Measurements from ENCODE around the gene GRIK4.

GRIK4 gene

DNA sequence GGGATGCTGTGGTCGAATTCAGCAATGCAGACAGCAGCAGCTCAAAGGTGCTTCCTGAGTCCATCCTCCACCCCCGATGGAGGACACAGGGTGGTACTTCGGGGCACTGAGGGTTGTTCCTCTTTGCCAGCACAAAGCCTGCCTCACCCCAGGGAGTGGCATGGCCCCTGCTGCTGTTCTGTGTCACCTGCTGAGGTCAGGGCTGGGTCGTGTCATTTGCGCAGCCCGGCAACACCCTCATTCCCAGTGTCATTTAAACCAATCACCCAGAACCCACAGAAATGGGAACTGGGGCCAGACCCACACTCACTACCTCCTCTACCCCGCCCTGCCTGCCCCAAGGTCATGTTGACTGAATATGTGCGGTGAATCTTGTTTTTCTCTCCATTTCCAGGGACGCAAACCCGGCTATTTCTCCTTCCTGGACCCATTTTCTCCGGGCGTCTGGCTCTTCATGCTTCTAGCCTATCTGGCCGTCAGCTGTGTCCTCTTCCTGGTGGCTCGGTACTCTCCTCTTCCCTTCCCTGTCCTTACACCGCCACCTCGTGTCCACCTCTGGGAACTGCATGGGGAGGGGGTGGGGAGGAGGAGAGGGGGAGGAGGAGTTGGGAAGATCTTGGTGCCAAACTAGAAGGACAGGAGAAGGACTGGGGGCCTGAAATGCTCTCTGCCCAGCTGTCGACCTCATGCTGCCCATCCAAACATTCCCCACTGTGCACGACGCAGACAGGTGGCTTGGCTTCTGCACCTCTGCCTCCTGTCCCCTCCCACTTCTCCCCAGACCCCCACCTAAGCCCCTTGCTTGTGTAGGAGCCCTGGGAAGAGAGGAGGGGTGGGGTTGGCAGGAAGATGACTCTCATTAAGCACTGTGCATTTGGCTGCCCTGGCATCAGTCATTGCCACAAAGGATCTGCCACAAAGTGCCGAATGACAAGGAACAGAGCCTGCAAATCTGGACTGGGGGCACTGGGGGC lies 441.2 kb downstream of the GRIK4 start:
- TF ChIP-seq, protein P1, sequence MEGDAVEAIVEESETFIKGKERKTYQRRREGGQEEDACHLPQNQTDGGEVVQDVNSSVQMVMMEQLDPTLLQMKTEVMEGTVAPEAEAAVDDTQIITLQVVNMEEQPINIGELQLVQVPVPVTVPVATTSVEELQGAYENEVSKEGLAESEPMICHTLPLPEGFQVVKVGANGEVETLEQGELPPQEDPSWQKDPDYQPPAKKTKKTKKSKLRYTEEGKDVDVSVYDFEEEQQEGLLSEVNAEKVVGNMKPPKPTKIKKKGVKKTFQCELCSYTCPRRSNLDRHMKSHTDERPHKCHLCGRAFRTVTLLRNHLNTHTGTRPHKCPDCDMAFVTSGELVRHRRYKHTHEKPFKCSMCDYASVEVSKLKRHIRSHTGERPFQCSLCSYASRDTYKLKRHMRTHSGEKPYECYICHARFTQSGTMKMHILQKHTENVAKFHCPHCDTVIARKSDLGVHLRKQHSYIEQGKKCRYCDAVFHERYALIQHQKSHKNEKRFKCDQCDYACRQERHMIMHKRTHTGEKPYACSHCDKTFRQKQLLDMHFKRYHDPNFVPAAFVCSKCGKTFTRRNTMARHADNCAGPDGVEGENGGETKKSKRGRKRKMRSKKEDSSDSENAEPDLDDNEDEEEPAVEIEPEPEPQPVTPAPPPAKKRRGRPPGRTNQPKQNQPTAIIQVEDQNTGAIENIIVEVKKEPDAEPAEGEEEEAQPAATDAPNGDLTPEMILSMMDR (IDR thresholded peaks at IDR 0.05; ENCODE audit: insufficient read depth, low read depth, low read length, missing control alignments): peak; percentile 76
- H3K4me3 ChIP-seq (ENCODE audit: low read length): no peak overlapping the region
- DNase-seq (ENCODE audit: low read depth): peak; percentile 70

DNA sequence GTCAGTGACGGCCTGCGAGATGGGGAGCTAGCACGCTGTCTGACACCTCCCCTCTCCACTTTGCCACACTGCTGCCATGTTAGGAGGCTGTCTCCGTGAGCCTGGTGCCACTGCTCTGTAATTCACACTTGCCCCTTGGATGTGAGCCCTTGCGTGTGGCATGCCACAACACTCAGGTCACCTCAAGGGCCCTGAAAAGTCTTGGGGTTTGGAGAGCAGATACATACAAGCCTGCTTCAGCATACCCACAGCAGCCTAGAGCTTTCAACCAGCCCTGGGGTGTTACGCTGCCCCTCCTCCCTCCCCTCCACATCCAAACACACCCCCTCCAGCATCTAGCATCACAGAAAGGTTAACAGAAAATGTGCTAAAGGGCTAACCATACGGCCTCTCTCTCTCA lies 442.8 kb downstream of the GRIK4 start:
- TF ChIP-seq, protein P1 (IDR thresholded peaks at IDR 0.05; ENCODE audit: insufficient read depth, low read depth, low read length, missing control alignments): no peak
- no peak overlapping the region for H3K4me3 ChIP-seq (ENCODE audit: low read length)
- DNase-seq (ENCODE audit: low read depth): no peak

DNA sequence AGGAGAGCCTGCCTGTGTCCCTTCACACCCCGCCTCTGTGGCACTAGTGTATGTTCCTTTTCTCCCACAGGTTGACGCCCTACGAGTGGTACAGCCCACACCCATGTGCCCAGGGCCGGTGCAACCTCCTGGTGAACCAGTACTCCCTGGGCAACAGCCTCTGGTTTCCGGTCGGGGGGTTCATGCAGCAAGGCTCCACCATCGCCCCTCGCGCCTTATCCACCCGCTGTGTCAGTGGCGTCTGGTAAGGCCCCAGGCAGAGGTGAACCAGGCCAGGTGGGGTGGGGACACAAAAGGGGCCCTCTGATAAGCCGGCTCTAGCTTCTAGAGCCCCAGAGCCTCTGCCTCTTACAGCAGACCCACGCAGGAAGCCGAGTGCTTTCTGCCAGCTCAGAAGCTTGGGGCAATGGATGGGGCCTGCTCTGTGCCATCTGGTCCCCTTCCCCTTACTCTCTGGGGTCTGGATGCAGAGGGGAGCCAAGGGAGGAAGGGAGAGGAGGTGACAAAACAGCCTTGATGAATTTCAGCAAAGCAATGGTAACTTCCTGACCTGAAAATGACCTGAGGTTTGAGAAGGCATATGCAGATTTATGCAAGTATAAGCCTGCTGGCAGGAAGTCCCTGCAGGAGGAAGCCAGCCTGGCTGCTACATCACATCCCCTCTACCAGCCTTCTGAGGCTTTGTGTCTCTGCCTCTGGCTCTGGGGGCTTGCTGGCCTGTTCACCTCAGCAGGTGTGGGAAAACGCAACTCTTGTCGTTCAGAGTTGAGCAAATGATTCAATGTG lies 445.4 kb downstream of the GRIK4 start:
- TF ChIP-seq, protein P1 (IDR thresholded peaks at IDR 0.05; ENCODE audit: insufficient read depth, low read depth, low read length, missing control alignments): no peak
- H3K4me3 ChIP-seq (ENCODE audit: low read length): no peak overlapping the region
- DNase-seq (ENCODE audit: low read depth): peak; percentile 18

DNA sequence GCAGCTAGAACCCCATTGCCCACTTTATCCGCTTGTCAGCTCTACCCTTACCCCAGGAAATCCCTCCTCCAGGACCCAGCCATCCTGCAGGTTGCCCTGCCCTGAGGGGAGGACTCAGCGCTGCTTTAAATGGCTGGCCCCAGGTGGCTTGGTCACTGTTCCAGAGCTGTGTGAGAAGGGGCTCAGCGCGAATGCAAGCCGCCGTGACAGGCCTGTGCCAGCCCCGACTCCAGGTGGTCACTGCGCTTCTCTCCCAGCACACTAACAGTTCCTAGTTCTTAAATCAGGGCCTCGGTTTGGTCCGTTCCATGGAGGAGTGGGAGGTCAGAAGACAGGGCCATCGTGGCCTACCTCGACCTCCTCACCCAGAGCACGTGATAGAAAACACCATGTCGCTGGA lies 446.6 kb downstream of the GRIK4 start:
- DNase-seq (ENCODE audit: low read depth): no peak
- no peak overlapping the region for H3K4me3 ChIP-seq (ENCODE audit: low read length)
- TF ChIP-seq, protein P1 (IDR thresholded peaks at IDR 0.05; ENCODE audit: insufficient read depth, low read depth, low read length, missing control alignments): no peak

DNA sequence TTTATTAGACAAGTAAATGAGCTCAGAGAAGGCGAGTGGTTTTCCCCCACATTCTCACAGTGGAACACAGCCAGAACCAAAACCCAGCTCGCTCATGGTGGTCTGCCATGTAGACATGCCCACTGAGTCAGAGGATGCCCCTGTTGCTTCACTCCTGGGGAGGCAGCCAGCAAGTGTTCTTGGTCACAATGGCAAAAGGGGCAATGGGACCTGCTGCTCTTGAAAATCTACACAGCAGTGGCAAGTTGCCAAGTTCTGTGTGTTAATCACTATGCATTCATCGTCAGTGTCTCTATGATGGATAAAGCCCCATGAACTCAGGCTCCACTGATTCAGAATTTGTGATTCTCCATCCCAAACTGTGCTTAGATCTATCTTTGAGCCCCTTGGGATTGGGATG lies 447.6 kb downstream of the GRIK4 start:
- TF ChIP-seq, protein P1 (IDR thresholded peaks at IDR 0.05; ENCODE audit: insufficient read depth, low read depth, low read length, missing control alignments): no peak

DNA sequence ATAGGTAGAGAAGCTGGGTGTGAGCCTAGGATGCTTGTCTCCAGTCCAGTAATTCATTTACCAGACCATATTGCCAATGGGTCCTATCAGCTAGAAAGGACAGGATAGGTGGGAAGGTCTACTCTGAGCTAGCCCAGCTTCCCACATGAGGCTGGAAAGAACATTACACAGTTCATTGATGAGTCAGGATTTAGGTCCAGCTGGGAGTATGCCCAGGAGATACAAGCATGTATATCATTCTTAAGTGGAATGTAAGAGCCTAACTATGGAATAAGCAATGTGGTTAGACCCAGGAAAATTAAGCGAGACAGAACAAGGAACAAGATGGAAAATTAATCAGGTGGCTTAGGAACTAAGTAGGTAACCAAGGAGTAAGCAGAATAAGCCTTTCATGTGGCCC lies 453.3 kb downstream of the GRIK4 start:
- DNase-seq (ENCODE audit: low read depth): peak; percentile 22
- TF ChIP-seq, protein P1 (IDR thresholded peaks at IDR 0.05; ENCODE audit: insufficient read depth, low read depth, low read length, missing control alignments): no peak
- no peak overlapping the region for H3K4me3 ChIP-seq (ENCODE audit: low read length)

More for the DNA sequence above, 447.6 kb downstream of the GRIK4 start:
- peak; percentile 46 for DNase-seq (ENCODE audit: low read depth)
- no peak overlapping the region for H3K4me3 ChIP-seq (ENCODE audit: low read length)
